PC-3 (cell line): ENCODE results near the gene BEND3.

Experiments used
- EZH2 ChIP-seq: fragments of 300-600 bp; sonication (generic); IDR thresholded peaks from one replicate; pipeline ENCODE4 v1.6.1; 2017; ENCODE audit warnings: antibody characterized with exemption, mild to moderate bottlenecking, low read length; ENCODE audit not compliant: unreplicated experiment
- TF ChIP-seq, protein P1 (sequence below): fragments of 300-600 bp; sonication (generic); conservative IDR thresholded peaks from 2 replicates; pipeline ENCODE4 v1.5.1; 2017; ENCODE audit warnings: antibody characterized with exemption, low read depth, mild to moderate bottlenecking, low read length

DNA sequence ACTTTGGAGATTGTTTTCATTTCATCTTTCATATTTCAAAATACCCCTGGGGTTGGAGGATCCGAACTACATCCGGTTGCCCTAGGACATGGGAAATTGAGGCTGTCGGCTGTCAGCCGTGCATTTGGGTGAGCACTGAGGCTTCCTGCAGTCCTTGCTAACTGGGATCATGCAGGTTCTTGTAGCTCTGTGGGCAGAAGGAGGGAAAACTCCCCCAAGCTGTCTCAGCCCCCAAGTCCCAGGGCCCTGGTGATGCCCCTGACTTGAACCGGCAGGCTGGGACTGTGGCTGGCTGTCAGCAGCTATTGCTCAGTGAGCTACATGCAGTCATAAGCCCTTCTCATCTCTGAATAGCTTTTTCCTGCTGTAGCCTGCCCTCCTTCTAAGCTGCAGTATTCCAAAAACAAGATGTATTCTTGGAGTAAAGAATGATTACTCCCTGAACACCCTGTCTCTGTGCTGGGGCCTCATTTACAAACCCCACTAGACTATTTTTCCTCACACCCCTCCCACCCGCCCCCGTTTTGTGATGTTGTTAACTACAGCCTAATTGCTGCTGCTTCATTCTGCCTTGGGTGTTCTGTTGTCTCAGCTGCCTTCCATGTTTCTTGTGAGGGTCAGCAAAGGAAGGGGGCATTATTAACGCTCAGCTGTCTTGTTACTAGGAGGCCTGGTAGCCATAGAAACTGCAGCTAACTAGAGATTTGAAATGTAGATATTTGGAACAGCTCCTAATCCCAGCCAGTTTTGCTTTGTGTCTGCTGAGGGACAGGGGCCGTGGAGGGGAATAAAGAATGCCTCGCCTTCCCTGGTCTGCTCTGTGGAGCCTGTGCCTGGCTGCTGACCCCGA is 69.3 kb downstream of the BEND3 start:
- TF ChIP-seq, protein P1, sequence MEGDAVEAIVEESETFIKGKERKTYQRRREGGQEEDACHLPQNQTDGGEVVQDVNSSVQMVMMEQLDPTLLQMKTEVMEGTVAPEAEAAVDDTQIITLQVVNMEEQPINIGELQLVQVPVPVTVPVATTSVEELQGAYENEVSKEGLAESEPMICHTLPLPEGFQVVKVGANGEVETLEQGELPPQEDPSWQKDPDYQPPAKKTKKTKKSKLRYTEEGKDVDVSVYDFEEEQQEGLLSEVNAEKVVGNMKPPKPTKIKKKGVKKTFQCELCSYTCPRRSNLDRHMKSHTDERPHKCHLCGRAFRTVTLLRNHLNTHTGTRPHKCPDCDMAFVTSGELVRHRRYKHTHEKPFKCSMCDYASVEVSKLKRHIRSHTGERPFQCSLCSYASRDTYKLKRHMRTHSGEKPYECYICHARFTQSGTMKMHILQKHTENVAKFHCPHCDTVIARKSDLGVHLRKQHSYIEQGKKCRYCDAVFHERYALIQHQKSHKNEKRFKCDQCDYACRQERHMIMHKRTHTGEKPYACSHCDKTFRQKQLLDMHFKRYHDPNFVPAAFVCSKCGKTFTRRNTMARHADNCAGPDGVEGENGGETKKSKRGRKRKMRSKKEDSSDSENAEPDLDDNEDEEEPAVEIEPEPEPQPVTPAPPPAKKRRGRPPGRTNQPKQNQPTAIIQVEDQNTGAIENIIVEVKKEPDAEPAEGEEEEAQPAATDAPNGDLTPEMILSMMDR, result no peak
- no peak for TF ChIP-seq EZH2
